Measurements from ENCODE around the gene FCRL2.

DNA sequence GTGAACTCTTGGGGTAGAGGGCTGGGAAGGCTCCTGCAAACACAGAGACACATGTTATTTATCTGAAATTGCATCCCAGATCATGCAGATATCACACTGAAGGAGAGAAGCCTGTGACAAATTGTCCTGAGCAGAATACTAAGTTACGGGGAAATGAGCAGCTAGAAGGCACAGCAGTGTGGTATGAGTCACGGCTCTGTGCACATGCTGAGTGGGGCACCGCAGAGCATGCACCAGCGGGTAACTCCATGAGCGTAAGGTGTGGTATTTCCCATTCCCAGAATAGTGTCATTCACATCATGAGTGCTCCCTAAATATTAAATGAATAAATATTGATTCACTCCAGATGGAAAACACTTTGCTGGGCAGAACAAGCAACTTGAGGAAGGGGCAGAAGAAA lies 21.3 kb upstream of the FCRL2 start:
- TF ChIP-seq SUZ12 (IDR thresholded peaks at IDR 0.05; ENCODE audit: extremely low read depth, insufficient read depth, insufficient read length) = no peak
- no peak for TF ChIP-seq YY1 (IDR thresholded peaks at IDR 0.05; ENCODE audit: insufficient read depth, insufficient read length)
- TF ChIP-seq ZNF274 (IDR thresholded peaks at IDR 0.05; ENCODE audit: low read depth, low read length) = no peak

Measured in NT2/D1 (cell line).